Measurements from ENCODE around the gene ANKIB1. TPM values are rescaled to one million over a fixed set of nuclear protein-coding genes. Genes with fewer than 3 reads are reported as not detected.

The ANKIB1 gene
- total RNA-seq, 2 experiments from 2014 or later = 25.3 to 42.3 TPM

DNA sequence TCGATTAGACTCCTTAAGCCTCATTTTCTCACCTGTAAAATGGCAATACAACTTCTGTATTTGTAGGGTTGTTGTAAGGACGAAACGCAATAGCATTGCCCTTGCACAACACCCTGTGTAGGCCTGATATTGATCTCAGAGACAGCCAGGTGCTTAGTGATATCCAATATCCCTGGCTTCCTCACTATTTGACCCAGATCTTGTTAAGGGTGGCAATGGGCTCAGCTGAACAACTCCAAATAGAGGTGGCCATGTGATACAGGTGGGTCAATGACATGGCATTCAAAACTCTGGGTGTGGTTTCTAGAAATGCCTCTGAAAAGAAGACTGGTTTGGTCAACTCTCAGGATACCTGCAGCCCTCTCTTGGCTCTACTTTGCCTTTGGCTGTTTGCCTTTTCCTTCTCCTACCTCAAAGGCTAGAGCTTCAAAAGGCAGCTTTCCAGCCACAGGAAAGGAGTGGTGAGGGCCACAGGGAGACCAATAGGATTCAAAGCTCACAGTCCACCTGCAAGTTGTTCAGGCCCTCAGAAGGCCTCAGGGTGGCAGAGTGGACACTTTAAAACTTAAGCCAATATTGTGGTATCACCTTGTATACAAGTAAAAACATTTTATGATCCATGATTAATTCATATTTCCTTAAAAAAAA, 186.6 kb downstream of the ANKIB1 start:
- H4K20me1 ChIP-seq (ENCODE audit: insufficient read depth, low read length) = no peaks in the 10 kb centered on the region
- H3K4me3 ChIP-seq (ENCODE audit: low read depth, low read length, poor library complexity, severe bottlenecking) = no peak overlapping the region
- ChIA-PET CTCF (ENCODE audit: unreplicated experiment) (no interaction called here), POLR2A (interaction anchor here (0.7 kb wide), 1 partner anchor 302 kb away, joined by 3 read pairs; no protein-coding TSS in a partner anchor)
- H3K9me3 ChIP-seq (ENCODE audit: low read length) = no peaks in the 10 kb centered on the region
- no peaks in the 10 kb centered on the region for H3K79me2 ChIP-seq (ENCODE audit: insufficient read depth, low read depth, low read length)
- BruUV-seq (replicated peaks) = no TSS peak
- H2AFZ ChIP-seq (ENCODE audit: low read length) = no peak overlapping the region
- H3K9me2 ChIP-seq (ENCODE audit: insufficient read depth, low read length) = no peaks in the 10 kb centered on the region
- intact Hi-C loops (cut with micrococcal nuclease; ENCODE audit: unreplicated experiment) = no loop called here
- no peak for DNase-seq (ENCODE audit: low spot score)
- TF ChIP-seq EZH2phosphoT487 (IDR thresholded peaks at IDR 0.05; ENCODE audit: borderline replicate concordance, low read depth, low read length) = no peak
- TF ChIP-seq, protein P1, sequence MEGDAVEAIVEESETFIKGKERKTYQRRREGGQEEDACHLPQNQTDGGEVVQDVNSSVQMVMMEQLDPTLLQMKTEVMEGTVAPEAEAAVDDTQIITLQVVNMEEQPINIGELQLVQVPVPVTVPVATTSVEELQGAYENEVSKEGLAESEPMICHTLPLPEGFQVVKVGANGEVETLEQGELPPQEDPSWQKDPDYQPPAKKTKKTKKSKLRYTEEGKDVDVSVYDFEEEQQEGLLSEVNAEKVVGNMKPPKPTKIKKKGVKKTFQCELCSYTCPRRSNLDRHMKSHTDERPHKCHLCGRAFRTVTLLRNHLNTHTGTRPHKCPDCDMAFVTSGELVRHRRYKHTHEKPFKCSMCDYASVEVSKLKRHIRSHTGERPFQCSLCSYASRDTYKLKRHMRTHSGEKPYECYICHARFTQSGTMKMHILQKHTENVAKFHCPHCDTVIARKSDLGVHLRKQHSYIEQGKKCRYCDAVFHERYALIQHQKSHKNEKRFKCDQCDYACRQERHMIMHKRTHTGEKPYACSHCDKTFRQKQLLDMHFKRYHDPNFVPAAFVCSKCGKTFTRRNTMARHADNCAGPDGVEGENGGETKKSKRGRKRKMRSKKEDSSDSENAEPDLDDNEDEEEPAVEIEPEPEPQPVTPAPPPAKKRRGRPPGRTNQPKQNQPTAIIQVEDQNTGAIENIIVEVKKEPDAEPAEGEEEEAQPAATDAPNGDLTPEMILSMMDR (conservative IDR thresholded peaks at IDR 0.05; ENCODE audit: low read length) = no peak
- H3K4me2 ChIP-seq (ENCODE audit: low read length) = no peak overlapping the region
- H3K27ac ChIP-seq (ENCODE audit: low read depth, low read length, poor library complexity, severe bottlenecking) = no peak overlapping the region
- no peaks in the 10 kb centered on the region for H3K36me3 ChIP-seq (ENCODE audit: insufficient read depth, low read length)
- no peaks in the 10 kb centered on the region for H3K4me1 ChIP-seq (ENCODE audit: insufficient read depth, low read length, poor library complexity, severe bottlenecking)

DNA sequence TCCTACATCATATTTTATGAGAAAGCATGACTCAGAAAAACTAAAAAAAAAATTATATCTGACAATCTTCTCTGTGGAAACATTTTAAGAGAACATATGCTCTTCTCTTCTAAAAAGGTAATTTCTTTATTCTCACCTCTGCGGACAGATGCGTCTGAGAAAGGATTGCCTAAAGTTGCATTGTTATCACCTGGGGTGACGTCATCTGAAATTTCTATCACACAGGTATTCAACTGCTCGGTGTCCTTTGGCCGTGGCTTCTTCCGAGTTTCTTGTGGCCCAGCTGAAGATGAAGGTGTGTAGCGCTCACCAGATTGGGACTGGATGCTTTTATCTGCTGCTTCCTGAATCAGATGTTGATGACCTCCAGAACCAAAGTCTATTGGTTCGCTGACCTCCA, 187.2 kb downstream of the ANKIB1 start:
- Histone ChIP-seq H3K4me2 (ENCODE audit: low read length) (no peak overlapping the region), H3K27ac (ENCODE audit: low read depth, low read length, poor library complexity, severe bottlenecking) (no peak overlapping the region), H3K9me2 (ENCODE audit: insufficient read depth, low read length) (no peaks in the 10 kb centered on the region), H3K36me3 (ENCODE audit: insufficient read depth, low read length) (no peaks in the 10 kb centered on the region), H3K9me3 (ENCODE audit: low read length) (no peaks in the 10 kb centered on the region), H2AFZ (ENCODE audit: low read length) (no peak overlapping the region), H3K4me1 (ENCODE audit: insufficient read depth, low read length, poor library complexity, severe bottlenecking) (no peaks in the 10 kb centered on the region), H3K4me3 (ENCODE audit: low read depth, low read length, poor library complexity, severe bottlenecking) (no peak overlapping the region), H3K79me2 (ENCODE audit: insufficient read depth, low read depth, low read length) (no peaks in the 10 kb centered on the region), H4K20me1 (ENCODE audit: insufficient read depth, low read length) (no peaks in the 10 kb centered on the region)
- DNase-seq (ENCODE audit: low spot score) = no peak
- no peak for TF ChIP-seq EZH2phosphoT487 (IDR thresholded peaks at IDR 0.05; ENCODE audit: borderline replicate concordance, low read depth, low read length)
- TF ChIP-seq, protein P1 (conservative IDR thresholded peaks at IDR 0.05; ENCODE audit: low read length) = no peak
- intact Hi-C loops (cut with micrococcal nuclease; ENCODE audit: unreplicated experiment) = no loop called here
- no TSS peak for BruUV-seq (replicated peaks)
- CTCF ChIA-PET (ENCODE audit: unreplicated experiment) = no interaction called here
- POLR2A ChIA-PET = interaction anchor here (0.7 kb wide), 1 partner anchor 302 kb away, joined by 3 read pairs; no protein-coding TSS in a partner anchor

DNA sequence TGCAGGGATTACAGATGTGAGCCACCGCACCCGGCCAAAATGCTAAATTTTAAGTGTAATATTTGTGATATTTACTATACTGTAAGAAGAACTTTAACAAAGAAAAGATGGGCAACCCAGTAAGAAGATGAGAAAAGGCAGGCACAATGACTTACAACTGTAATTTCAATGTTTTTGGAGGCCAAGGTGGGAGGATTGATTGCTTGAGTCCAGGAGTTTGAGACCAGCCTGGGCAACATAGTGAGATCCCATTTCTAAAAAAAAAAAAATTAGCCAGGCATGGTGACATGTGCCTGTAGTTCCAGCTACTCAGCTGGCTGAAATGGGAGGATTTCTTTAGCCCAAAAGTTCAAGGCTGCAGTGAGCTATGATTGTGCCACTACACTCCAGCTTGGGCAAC, 189.8 kb downstream of the ANKIB1 start:
- Histone ChIP-seq H3K36me3 (ENCODE audit: insufficient read depth, low read length) (no peaks in the 10 kb centered on the region), H3K79me2 (ENCODE audit: insufficient read depth, low read depth, low read length) (no peaks in the 10 kb centered on the region), H3K4me1 (ENCODE audit: insufficient read depth, low read length, poor library complexity, severe bottlenecking) (no peaks in the 10 kb centered on the region), H3K4me3 (ENCODE audit: low read depth, low read length, poor library complexity, severe bottlenecking) (no peak overlapping the region), H3K27ac (ENCODE audit: low read depth, low read length, poor library complexity, severe bottlenecking) (no peak overlapping the region), H4K20me1 (ENCODE audit: insufficient read depth, low read length) (no peaks in the 10 kb centered on the region), H3K9me2 (ENCODE audit: insufficient read depth, low read length) (no peaks in the 10 kb centered on the region), H3K9me3 (ENCODE audit: low read length) (no peaks in the 10 kb centered on the region), H2AFZ (ENCODE audit: low read length) (no peak overlapping the region), H3K4me2 (ENCODE audit: low read length) (no peak overlapping the region)
- DNase-seq (ENCODE audit: low spot score) = no peak
- BruUV-seq (replicated peaks) = no TSS peak
- intact Hi-C loops (cut with micrococcal nuclease; ENCODE audit: unreplicated experiment) = no loop called here
- POLR2A ChIA-PET = no interaction called here
- TF ChIP-seq, protein P1 (conservative IDR thresholded peaks at IDR 0.05; ENCODE audit: low read length) = no peak
- TF ChIP-seq EZH2phosphoT487 (IDR thresholded peaks at IDR 0.05; ENCODE audit: borderline replicate concordance, low read depth, low read length) = no peak
- CTCF ChIA-PET (ENCODE audit: unreplicated experiment) = interaction anchor here (0.6 kb wide), 1 partner anchor 11 kb away, joined by 4 read pairs; no protein-coding TSS in a partner anchor

Measured in OCI-LY7 (cell line).